Measurements from ENCODE around the gene CDK9. TPM values are rescaled to one million over a fixed set of nuclear protein-coding genes. Genes with fewer than 3 reads are reported as not detected.
A peak's percentile ranks its signal among the peaks of the same experiment; 100 is the strongest.

The CDK9 gene
- total RNA-seq, 1 donor from 2014 or later: 132 TPM

- Mint-ChIP-seq H3K9me3 (no peaks in the 10 kb centered on the region), H3K4me1 (peaks cover 63% of the 10 kb centered on the region), H3K4me3 (no peak overlapping the region), H3K36me3 (ENCODE audit: low read depth) (peaks cover 13% of the 10 kb centered on the region), H3K27me3 (no peaks in the 10 kb centered on the region), H3K27ac (peak overlapping the region; percentile 97)
- DNase-seq (no peak), ATAC-seq (ENCODE audit: low read depth) (no peak)
- ChIA-PET POLR2A (interaction anchor here (4.7 kb wide), 1 partner anchor 10 kb away, joined by 96 read pairs; no protein-coding TSS in a partner anchor), CTCF (interaction anchor here (4.3 kb wide), 1 partner anchor 11 kb away, joined by 32 read pairs; no protein-coding TSS in a partner anchor)
- TF ChIP-seq, protein P1, sequence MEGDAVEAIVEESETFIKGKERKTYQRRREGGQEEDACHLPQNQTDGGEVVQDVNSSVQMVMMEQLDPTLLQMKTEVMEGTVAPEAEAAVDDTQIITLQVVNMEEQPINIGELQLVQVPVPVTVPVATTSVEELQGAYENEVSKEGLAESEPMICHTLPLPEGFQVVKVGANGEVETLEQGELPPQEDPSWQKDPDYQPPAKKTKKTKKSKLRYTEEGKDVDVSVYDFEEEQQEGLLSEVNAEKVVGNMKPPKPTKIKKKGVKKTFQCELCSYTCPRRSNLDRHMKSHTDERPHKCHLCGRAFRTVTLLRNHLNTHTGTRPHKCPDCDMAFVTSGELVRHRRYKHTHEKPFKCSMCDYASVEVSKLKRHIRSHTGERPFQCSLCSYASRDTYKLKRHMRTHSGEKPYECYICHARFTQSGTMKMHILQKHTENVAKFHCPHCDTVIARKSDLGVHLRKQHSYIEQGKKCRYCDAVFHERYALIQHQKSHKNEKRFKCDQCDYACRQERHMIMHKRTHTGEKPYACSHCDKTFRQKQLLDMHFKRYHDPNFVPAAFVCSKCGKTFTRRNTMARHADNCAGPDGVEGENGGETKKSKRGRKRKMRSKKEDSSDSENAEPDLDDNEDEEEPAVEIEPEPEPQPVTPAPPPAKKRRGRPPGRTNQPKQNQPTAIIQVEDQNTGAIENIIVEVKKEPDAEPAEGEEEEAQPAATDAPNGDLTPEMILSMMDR (IDR thresholded peaks at IDR 0.05): no peak
- intact Hi-C loops (cut with micrococcal nuclease): no loop called here
Observed at GRCh38 chr9:127781806-127782205, 4.0 kb upstream of the CDK9 start.

DNA sequence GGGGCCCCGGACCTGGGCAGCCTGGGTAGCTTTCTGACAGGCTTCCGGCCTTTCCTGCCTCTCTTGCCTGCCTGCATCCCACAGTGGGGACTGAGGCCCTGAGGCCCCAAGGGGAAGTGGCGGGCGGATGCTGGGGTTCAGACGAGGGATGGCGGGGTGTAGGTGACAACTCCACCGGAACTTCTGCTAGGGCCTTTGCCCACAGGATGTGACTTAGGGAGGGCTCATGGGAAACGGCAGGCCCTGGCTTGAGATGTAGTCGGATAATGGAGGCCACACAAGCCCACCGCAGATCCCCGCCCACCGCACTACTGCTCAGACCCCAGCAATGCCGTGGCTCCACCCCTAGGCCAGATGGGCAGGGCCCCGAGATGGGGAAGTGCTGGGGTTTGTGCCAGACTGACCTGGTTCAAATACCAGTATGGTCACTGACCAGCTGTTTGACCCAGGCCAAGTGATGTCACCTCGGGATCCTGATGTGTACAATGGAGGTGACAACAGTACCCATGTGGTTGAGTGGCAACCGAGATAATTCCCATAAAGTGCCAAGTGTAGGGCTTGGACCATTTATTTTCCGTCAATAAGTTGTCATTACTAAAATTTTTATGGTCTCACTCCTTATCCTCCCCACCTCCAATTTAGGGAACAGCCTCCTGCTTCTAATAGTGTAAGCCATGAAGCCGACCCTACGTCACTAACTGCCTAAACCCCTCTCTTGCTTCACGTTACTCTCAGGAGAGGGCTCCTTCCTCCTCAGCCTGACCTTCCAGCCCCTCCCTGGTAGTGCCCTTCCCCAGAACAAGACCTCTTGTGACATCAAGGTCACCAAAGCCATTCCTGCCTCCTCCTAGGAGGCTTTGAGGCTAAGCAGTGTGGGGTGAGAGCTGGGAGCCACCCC, 2.5 kb upstream of the CDK9 start:
- Mint-ChIP-seq H3K4me3 (peak overlapping the region; percentile 81), H3K27me3 (no peaks in the 10 kb centered on the region), H3K9me3 (no peaks in the 10 kb centered on the region), H3K27ac (peak overlapping the region; percentile 97), H3K4me1 (peaks cover 73% of the 10 kb centered on the region), H3K36me3 (ENCODE audit: low read depth) (peaks cover 20% of the 10 kb centered on the region)
- CTCF ChIA-PET: interaction anchor here (0.8 to 6.2 kb wide), 8 partner anchors 13 to 138 kb away, joined by 3 to 39 read pairs (median 6); partner anchors contain the start of gene TOR2A
- ATAC-seq (ENCODE audit: low read depth): peak; percentile 7
- POLR2A ChIA-PET: interaction anchor here (0.6 to 5.8 kb wide), 10 partner anchors 9 to 408 kb away, joined by 3 to 96 read pairs (median 4); partner anchors contain the start of genes ST6GALNAC4 and TOR2A
- TF ChIP-seq, protein P1 (IDR thresholded peaks at IDR 0.05): no peak
- DNase-seq: peak; percentile 58
- intact Hi-C loops (cut with micrococcal nuclease): loop anchor here (2.0 kb wide), 1 partner anchor 193 kb away; no protein-coding TSS in a partner anchor

- ChIA-PET POLR2A (interaction anchor here (0.5 to 5.8 kb wide), 25 partner anchors 9 to 389 kb away, joined by 3 to 96 read pairs (median 4); partner anchors contain the start of genes FPGS, LRSAM1, NAIF1 and RPL12), CTCF (interaction anchor here (0.6 to 6.2 kb wide), 16 partner anchors 9 to 282 kb away, joined by 3 to 39 read pairs (median 3); partner anchors contain the start of genes FPGS and TOR2A)
- DNase-seq: peak; percentile 92
- intact Hi-C loops (cut with micrococcal nuclease): loop anchor here (1.0 to 2.0 kb wide), 7 partner anchors 9 to 281 kb away; partner anchors contain the start of genes PTRH1, ST6GALNAC4 and TOR2A
- H3K9me3 Mint-ChIP-seq: no peaks in the 10 kb centered on the region
- H3K27me3 Mint-ChIP-seq: no peaks in the 10 kb centered on the region
- peak; percentile 56 for ATAC-seq (ENCODE audit: low read depth)
- H3K4me1 Mint-ChIP-seq: peaks cover 63% of the 10 kb centered on the region
- TF ChIP-seq, protein P1 (IDR thresholded peaks at IDR 0.05): peak; percentile 43
- H3K36me3 Mint-ChIP-seq (ENCODE audit: low read depth): peaks cover 36% of the 10 kb centered on the region
- H3K4me3 Mint-ChIP-seq: peak overlapping the region; percentile 92
- H3K27ac Mint-ChIP-seq: peak overlapping the region; percentile 97
Observed at GRCh38 chr9:127785023-127785932, 556 bp upstream of the CDK9 start.

DNA sequence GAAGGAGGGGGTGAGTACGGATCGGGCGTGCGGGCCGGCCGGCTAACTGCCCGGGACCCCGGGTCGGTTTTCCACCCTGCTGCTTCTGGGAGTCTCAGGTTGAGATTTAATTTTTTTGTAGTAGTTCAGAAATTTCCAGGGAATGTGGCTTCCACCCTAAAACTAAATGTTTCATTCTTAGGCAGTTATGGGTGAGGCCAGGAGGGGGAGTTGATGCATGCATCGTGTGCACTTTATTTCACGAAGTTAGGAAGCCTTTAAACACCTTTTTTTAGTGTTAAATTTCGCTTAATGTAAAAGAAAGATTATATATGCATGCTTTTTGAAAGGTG, 905 bp downstream of the CDK9 start:
- Mint-ChIP-seq H3K27me3 (no peaks in the 10 kb centered on the region), H3K27ac (peak overlapping the region; percentile 84), H3K4me3 (peak overlapping the region; percentile 92), H3K36me3 (ENCODE audit: low read depth) (peaks cover 48% of the 10 kb centered on the region), H3K4me1 (peaks cover 54% of the 10 kb centered on the region), H3K9me3 (no peaks in the 10 kb centered on the region)
- ChIA-PET POLR2A (interaction anchor here (0.9 to 5.8 kb wide), 6 partner anchors 8 to 130 kb away, joined by 3 to 40 read pairs (median 13); partner anchors contain the start of genes FPGS, SH2D3C and ST6GALNAC4), CTCF (interaction anchor here (0.8 to 6.2 kb wide), 8 partner anchors 10 to 84 kb away, joined by 3 to 39 read pairs (median 4); partner anchors contain the start of genes FPGS and TOR2A)
- intact Hi-C loops (cut with micrococcal nuclease): loop anchor here (1.0 kb wide), 4 partner anchors 10 to 135 kb away; partner anchors contain the start of gene FPGS
- DNase-seq (no peak), ATAC-seq (ENCODE audit: low read depth) (no peak)
- TF ChIP-seq, protein P1 (IDR thresholded peaks at IDR 0.05): no peak
